OCI-LY7 (cell line): ENCODE measurements around the gene TTLL6.

Experiments
- EZH2phosphoT487 ChIP-seq: fragments of 200-600 bp; sonication (generic); IDR thresholded peaks from 2 replicates; pipeline ENCODE4 v1.6.1; 2018; ENCODE audit warnings: low read depth, borderline replicate concordance, mild to moderate bottlenecking, mixed run types, antibody characterized with exemption, low read length, moderate library complexity, mixed read lengths
- TF ChIP-seq, protein P1 (sequence below): fragments of 200-600 bp; sonication (generic); conservative IDR thresholded peaks from 2 replicates; pipeline ENCODE4 v1.5.1; 2014; ENCODE audit warnings: mild to moderate bottlenecking, antibody characterized with exemption, low read length, moderate library complexity, mixed read lengths

DNA sequence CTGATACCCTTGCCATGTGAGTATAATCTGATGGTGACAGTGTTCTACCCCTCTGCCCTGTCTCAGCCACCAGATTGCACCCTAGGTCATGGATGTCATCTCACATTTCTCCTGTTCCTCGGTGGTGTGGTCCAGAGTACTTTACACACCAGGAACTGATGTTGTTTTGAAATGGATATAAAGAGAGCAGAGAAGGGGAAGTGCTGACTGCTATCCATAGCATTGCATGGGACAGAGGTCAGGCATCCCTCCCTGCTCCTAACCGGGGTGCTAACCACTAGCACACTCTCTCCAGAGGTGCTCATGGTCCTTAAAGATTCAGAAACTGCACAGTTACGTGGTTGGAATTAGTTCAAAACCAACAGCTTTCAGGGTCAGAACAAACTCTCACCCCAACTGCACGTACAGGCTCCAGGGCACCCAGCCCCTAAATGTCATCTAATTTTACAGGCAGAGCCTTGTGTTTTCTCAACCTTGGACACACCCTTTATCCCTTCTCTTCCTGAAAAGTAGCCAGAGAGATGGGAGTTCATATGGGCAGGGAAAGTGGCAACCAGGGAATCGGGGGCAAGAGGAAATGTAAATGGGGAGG is 16.3 kb downstream of the TTLL6 start:
- TF ChIP-seq, protein P1, sequence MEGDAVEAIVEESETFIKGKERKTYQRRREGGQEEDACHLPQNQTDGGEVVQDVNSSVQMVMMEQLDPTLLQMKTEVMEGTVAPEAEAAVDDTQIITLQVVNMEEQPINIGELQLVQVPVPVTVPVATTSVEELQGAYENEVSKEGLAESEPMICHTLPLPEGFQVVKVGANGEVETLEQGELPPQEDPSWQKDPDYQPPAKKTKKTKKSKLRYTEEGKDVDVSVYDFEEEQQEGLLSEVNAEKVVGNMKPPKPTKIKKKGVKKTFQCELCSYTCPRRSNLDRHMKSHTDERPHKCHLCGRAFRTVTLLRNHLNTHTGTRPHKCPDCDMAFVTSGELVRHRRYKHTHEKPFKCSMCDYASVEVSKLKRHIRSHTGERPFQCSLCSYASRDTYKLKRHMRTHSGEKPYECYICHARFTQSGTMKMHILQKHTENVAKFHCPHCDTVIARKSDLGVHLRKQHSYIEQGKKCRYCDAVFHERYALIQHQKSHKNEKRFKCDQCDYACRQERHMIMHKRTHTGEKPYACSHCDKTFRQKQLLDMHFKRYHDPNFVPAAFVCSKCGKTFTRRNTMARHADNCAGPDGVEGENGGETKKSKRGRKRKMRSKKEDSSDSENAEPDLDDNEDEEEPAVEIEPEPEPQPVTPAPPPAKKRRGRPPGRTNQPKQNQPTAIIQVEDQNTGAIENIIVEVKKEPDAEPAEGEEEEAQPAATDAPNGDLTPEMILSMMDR: no peak
- TF ChIP-seq EZH2phosphoT487: no peak
